PC-9 (cell line): Measurements from ENCODE around the gene VOPP1. TPM values are rescaled to one million over a fixed set of nuclear protein-coding genes. Genes with fewer than 3 reads are reported as not detected.

Experiments
- BruUV-seq: library from RNA; stranded (reverse); fragments of 400-500 nt; replicated peaks from 2 replicates; lab custom pipeline; 2021; lab: Mats Ljungman, UMichigan
- CTCF ChIA-PET: fragments of 300-600 bp; sonication (Branson Sonifier 250); formaldehyde crosslinking; loops from one replicate; lab custom pipeline; 2022; ENCODE audit warnings: antibody characterized with exemption; lab: Charles Lee
- POLR2A ChIA-PET: fragments of 300-600 bp; sonication (Branson Sonifier 250); formaldehyde crosslinking; loops from one replicate; lab custom pipeline; 2022; ENCODE audit warnings: antibody characterized with exemption; ENCODE audit not compliant: unreplicated experiment; lab: Charles Lee
- DNase-seq, 2 experiments: peaks; one replicate each; pipeline versions ENCODE4 v3.0.0 to v3.0.0-alpha.2; 2015 to 2022; ENCODE audit warnings: mixed read lengths in 1 of 2
- H2AFZ ChIP-seq: fragments of 200-600 bp; sonication (generic); 2 replicates; pipeline ENCODE4 v1.8.1; 2017; ENCODE audit warnings: antibody characterized with exemption
- H3F3A ChIP-seq: fragments of 200-600 bp; sonication (generic); 2 replicates; pipeline ENCODE4 v1.8.1; 2017; ENCODE audit warnings: antibody characterized with exemption, mild to moderate bottlenecking, low read depth; ENCODE audit not compliant: insufficient read depth
- H3K27ac ChIP-seq: fragments of 200-600 bp; sonication (generic); 2 replicates; pipeline ENCODE4 v1.6.1; 2016; ENCODE audit warnings: mixed run types
- H3K27me3 ChIP-seq: fragments of 200-600 bp; sonication (generic); 2 replicates; pipeline ENCODE4 v1.6.1; 2016; ENCODE audit warnings: low read depth, mixed run types; ENCODE audit not compliant: insufficient read depth
- H3K36me3 ChIP-seq: fragments of 200-600 bp; sonication (generic); 2 replicates; pipeline ENCODE4 v1.6.1; 2016; ENCODE audit warnings: low read depth, mixed run types
- H3K4me1 ChIP-seq: fragments of 200-600 bp; sonication (generic); replicated peaks from 2 replicates; pipeline ENCODE4 v1.6.1; 2016; ENCODE audit warnings: mixed run types; ENCODE audit not compliant: insufficient read depth
- H3K4me2 ChIP-seq: fragments of 200-600 bp; sonication (generic); 2 replicates; pipeline ENCODE4 v1.6.1; 2017; ENCODE audit warnings: mixed run types
- H3K4me3 ChIP-seq: fragments of 200-600 bp; sonication (generic); 2 replicates; pipeline ENCODE4 v1.6.1; 2016; ENCODE audit warnings: mixed run types
- H3K79me2 ChIP-seq: fragments of 200-600 bp; sonication (generic); 2 replicates; pipeline ENCODE4 v1.6.1; 2017; ENCODE audit warnings: low read depth, mixed run types
- H3K9me2 ChIP-seq: fragments of 200-600 bp; sonication (generic); 2 replicates; pipeline ENCODE4 v1.8.1; 2017; ENCODE audit warnings: mild to moderate bottlenecking; ENCODE audit not compliant: insufficient read depth
- H3K9me3 ChIP-seq: fragments of 200-600 bp; sonication (generic); 2 replicates; pipeline ENCODE4 v1.8.1; 2016; ENCODE audit warnings: low read depth; ENCODE audit not compliant: insufficient read depth
- H4K20me1 ChIP-seq: fragments of 200-600 bp; sonication (generic); 2 replicates; pipeline ENCODE4 v1.8.1; 2017; ENCODE audit not compliant: insufficient read depth
- EZH2 ChIP-seq: fragments of 200-600 bp; sonication (generic); IDR thresholded peaks from 2 replicates; pipeline ENCODE4 v1.8.0; 2017; ENCODE audit warnings: antibody characterized with exemption, low read depth
- intact Hi-C: fragments of 100-400 bp; cut with micrococcal nuclease; formaldehyde crosslinking; loops from one replicate; pipeline ENCODE4 v1.10.0; 2022; ENCODE audit not compliant: unreplicated experiment
- total RNA-seq: library from RNA; stranded (reverse); gene quantifications from 2 replicates; pipeline ENCODE4 v1.2.3, GENCODE V29; 2021
- TF ChIP-seq, protein P1 (sequence below): fragments of 200-600 bp; sonication (generic); conservative IDR thresholded peaks from 2 replicates; pipeline ENCODE4 v1.6.1; 2017; ENCODE audit warnings: mixed run types, antibody characterized with exemption, mild to moderate bottlenecking, moderate library complexity

The VOPP1 gene
- total RNA-seq, 1 experiment from 2014 or later = 207 TPM

DNA sequence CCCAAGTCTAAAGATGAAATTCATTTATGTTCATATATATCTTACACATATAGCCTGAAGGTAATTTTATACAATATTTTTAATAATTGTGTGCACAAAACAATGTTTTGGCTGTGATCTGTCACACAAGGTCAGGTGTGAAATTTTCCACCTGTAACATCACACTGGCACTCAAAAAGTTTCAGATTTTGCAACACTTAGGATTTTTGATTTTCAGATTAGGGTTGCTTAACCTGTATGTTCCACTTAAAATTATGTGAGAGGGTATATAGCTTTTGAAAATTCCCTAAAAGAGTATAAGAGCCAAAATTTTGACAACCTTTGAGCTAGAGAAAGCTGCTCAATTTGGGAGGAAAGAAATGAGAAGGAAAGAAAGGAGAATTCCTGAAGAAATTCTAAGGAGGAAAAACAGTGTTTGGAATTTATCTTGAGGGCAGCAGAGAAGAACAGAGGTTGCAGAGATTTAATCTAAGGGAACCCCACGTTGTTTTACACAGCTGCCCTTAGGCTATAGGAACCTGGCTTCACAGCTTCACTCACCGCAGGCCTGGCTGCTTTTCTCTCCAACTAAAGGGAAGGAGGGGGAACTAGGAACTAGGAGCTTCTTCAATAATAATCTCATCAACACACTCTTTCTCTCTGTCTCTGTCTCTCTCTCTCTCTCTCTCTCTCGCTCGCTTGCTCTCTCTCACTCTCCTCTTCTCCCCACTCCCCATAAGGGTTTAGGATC lies 8.5 kb downstream of the VOPP1 start:
- CTCF ChIA-PET = interaction anchor here (0.6 to 1.2 kb wide), 3 partner anchors 10 to 443 kb away, joined by 3 to 8 read pairs (median 6); no protein-coding TSS in a partner anchor
- peaks cover 32% of the 10 kb centered on the region for H3F3A ChIP-seq
- TF ChIP-seq, protein P1, sequence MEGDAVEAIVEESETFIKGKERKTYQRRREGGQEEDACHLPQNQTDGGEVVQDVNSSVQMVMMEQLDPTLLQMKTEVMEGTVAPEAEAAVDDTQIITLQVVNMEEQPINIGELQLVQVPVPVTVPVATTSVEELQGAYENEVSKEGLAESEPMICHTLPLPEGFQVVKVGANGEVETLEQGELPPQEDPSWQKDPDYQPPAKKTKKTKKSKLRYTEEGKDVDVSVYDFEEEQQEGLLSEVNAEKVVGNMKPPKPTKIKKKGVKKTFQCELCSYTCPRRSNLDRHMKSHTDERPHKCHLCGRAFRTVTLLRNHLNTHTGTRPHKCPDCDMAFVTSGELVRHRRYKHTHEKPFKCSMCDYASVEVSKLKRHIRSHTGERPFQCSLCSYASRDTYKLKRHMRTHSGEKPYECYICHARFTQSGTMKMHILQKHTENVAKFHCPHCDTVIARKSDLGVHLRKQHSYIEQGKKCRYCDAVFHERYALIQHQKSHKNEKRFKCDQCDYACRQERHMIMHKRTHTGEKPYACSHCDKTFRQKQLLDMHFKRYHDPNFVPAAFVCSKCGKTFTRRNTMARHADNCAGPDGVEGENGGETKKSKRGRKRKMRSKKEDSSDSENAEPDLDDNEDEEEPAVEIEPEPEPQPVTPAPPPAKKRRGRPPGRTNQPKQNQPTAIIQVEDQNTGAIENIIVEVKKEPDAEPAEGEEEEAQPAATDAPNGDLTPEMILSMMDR = no peak
- no peak for TF ChIP-seq EZH2

DNA sequence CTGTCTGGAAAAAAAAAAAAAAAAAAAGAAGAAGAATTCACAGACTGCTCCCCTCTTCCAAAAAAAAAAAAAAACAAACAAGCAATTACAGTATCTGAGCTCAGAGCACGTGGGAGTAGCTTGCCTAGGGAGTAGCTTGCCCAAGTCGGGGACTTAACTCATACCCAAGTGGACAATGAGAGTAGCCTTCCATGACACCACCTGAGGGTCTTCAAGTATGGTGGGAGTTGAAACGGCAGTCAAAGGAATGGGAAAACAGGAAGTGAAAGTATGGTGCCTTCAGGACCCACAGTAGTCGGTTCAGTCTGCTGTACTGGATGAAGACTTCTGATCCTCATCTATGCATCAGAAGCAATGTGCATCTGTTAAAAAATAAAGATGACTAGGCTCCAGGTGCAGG lies 10.6 kb downstream of the VOPP1 start:
- TF ChIP-seq, protein P1 = no peak
- TF ChIP-seq EZH2 = no peak
- no peak for DNase-seq
- POLR2A ChIA-PET = no interaction called here
- no peaks in the 10 kb centered on the region for H3K9me3 ChIP-seq
- CTCF ChIA-PET = no interaction called here
- intact Hi-C loops = no loop called here
- no peak overlapping the region for H3K27ac ChIP-seq
- H2AFZ ChIP-seq = no peak overlapping the region
- H3K4me2 ChIP-seq = no peak overlapping the region
- H3K36me3 ChIP-seq = peaks cover 6% of the 10 kb centered on the region; the same call in 1 of the 2 replicates
- H4K20me1 ChIP-seq = peaks cover 12% of the 10 kb centered on the region
- H3K4me3 ChIP-seq = no peak overlapping the region
- H3F3A ChIP-seq = peaks cover 49% of the 10 kb centered on the region
- H3K9me2 ChIP-seq = no peaks in the 10 kb centered on the region
- no TSS peak for BruUV-seq
- H3K27me3 ChIP-seq = no peaks in the 10 kb centered on the region
- H3K4me1 ChIP-seq = peaks cover 81% of the 10 kb centered on the region
- H3K79me2 ChIP-seq = peaks cover 100% of the 10 kb centered on the region

More for the DNA sequence above, 8.5 kb downstream of the VOPP1 start:
- H3K9me3 ChIP-seq = no peaks in the 10 kb centered on the region
- no peaks in the 10 kb centered on the region for H3K27me3 ChIP-seq
- no TSS peak for BruUV-seq
- H4K20me1 ChIP-seq = peaks cover 12% of the 10 kb centered on the region
- no peak overlapping the region for H2AFZ ChIP-seq
- POLR2A ChIA-PET = interaction anchor here (0.6 to 0.7 kb wide), 4 partner anchors 19 to 752 kb away, joined by 3 to 4 read pairs (median 4); no protein-coding TSS in a partner anchor
- no peaks in the 10 kb centered on the region for H3K9me2 ChIP-seq
- peak overlapping the region; percentile 8; the same call in 1 of the 2 replicates for H3K4me3 ChIP-seq
- H3K79me2 ChIP-seq = peaks cover 100% of the 10 kb centered on the region
- H3K27ac ChIP-seq = peak overlapping the region; percentile 63
- peaks cover 10% of the 10 kb centered on the region for H3K36me3 ChIP-seq
- H3K4me2 ChIP-seq = peak overlapping the region; percentile 63
- H3K4me1 ChIP-seq = peaks cover 72% of the 10 kb centered on the region
- DNase-seq = peak; percentile 73 to 94
- intact Hi-C loops = loop anchor here (1.0 kb wide), 1 partner anchor 7 kb away; no protein-coding TSS in a partner anchor

DNA sequence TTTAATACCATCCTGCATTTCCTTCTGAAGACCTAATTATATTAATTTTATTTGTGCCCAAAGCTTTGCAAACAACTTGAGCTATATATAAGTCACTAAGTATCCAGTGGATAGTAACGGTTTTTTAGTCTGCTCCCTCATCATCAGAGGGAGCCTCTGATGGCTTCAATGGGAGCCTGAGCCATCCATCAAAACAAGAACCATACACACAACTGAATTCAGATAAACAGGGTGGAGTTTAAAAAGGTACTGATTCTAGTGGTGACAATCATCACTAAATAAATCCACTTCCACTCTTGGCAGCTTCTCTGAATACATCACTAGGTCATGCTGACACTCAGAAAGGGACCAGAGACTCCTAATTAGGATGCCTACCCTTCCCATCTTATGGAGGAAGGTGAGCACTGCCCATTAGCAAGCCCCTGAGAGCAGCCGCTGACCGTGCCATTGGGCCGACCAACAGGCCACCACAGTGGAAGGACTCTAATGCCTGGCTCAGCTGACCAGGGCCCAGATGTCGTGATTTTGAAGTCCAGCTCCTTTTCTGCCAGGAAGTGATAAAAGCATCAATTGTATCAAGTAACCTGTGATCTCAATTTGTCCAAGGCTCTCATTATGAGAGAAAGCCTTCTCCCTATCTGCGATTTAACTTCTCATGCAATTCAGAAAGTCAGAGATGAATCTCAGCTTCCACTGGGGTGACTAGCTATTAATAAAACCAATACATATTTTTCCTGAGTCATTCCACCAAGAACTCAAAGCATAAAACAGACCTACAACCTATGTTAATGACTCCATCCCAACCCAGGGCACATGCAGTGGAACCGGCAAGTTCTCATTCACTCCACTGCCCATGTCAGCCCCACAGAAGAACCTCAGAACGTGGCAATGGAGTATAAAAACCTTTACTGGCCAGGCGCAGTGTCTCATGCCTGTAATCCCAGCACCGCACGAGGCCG lies 13.1 kb downstream of the VOPP1 start:
- Histone ChIP-seq H3K27me3 (no peaks in the 10 kb centered on the region), H3K9me2 (no peaks in the 10 kb centered on the region), H2AFZ (no peak overlapping the region), H3F3A (peaks cover 51% of the 10 kb centered on the region), H3K27ac (peak overlapping the region; percentile 82; the same call in 1 of the 2 replicates), H3K36me3 (peaks cover 3% of the 10 kb centered on the region; the same call in 1 of the 2 replicates), H3K9me3 (no peaks in the 10 kb centered on the region), H3K4me2 (no peak overlapping the region), H3K4me1 (peaks cover 81% of the 10 kb centered on the region), H3K79me2 (peaks cover 94% of the 10 kb centered on the region), H4K20me1 (peaks cover 7% of the 10 kb centered on the region; the same call in 1 of the 2 replicates), H3K4me3 (no peak overlapping the region)
- BruUV-seq = no TSS peak
- intact Hi-C loops = loop anchor here (5.0 kb wide), 1 partner anchor 503 kb away; the partner anchor contains the start of gene SUMF2
- CTCF ChIA-PET = interaction anchor here (1.0 kb wide), 1 partner anchor 9 kb away, joined by 4 read pairs; no protein-coding TSS in a partner anchor
- POLR2A ChIA-PET = interaction anchor here (0.6 kb wide), 1 partner anchor 800 kb away, joined by 4 read pairs; the partner anchor contains the start of gene SEC61G
- DNase-seq = no peak
- TF ChIP-seq, protein P1 = no peak
